PC-3 (cell line): ENCODE measurements around the gene CDK5R1. TPM values are rescaled to one million over a fixed set of nuclear protein-coding genes. Genes with fewer than 3 reads are reported as not detected.

Experiments used
- ATAC-seq: fragments of 200-7000 bp; cut with Tn5 transposase; 2 replicates; pipeline ENCODE4 v1.9.1; 2020; ENCODE audit warnings: mild to moderate bottlenecking, moderate library complexity
- BruUV-seq: library from RNA; stranded (reverse); fragments of 400-500 nt; replicated peaks from 2 replicates; lab custom pipeline; 2021; lab: Mats Ljungman, UMichigan
- CTCF ChIA-PET: fragments of 300-600 bp; sonication (Branson Sonifier 250); formaldehyde crosslinking; loops from one replicate; lab custom pipeline; 2022; ENCODE audit warnings: antibody characterized with exemption; lab: Charles Lee
- POLR2A ChIA-PET: fragments of 300-600 bp; sonication (Branson Sonifier 250); formaldehyde crosslinking; loops from one replicate; lab custom pipeline; 2022; ENCODE audit warnings: antibody characterized with exemption; ENCODE audit not compliant: unreplicated experiment; lab: Charles Lee
- DNase-seq: peaks from one replicate; pipeline ENCODE4 v3.0.0-alpha.2; 2015
- H2AFZ ChIP-seq: fragments of 300-600 bp; sonication (generic); 2 replicates; pipeline ENCODE4 v1.6.0; 2016; ENCODE audit warnings: antibody characterized with exemption, low read length
- H3F3A ChIP-seq: fragments of 300-600 bp; sonication (generic); one replicate; pipeline ENCODE4 v1.6.0; 2017; ENCODE audit warnings: antibody characterized with exemption, low read length, control low read depth, mild to moderate bottlenecking; ENCODE audit not compliant: unreplicated experiment
- H3K27ac ChIP-seq: fragments of 300-600 bp; sonication (generic); 2 replicates; pipeline ENCODE4 v1.5.1; 2016; ENCODE audit warnings: mild to moderate bottlenecking, low read length
- H3K27me3 ChIP-seq: fragments of 300-600 bp; sonication (generic); 2 replicates; pipeline ENCODE4 v1.6.1; 2016; ENCODE audit warnings: low read length, mixed read lengths
- H3K36me3 ChIP-seq: fragments of 300-600 bp; sonication (generic); 2 replicates; pipeline ENCODE4 v1.6.1; 2016; ENCODE audit warnings: low read depth, mixed run types, low read length, mixed read lengths
- H3K4me1 ChIP-seq: fragments of 300-600 bp; sonication (generic); 2 replicates; pipeline ENCODE4 v1.5.1; 2016; ENCODE audit warnings: low read length; ENCODE audit not compliant: insufficient read depth
- H3K4me2 ChIP-seq: fragments of 300-600 bp; sonication (generic); 2 replicates; pipeline ENCODE4 v1.6.0; 2016; ENCODE audit warnings: low read length
- H3K4me3 ChIP-seq: fragments of 300-600 bp; sonication (generic); 2 replicates; pipeline ENCODE4 v1.5.1; 2016; ENCODE audit warnings: mild to moderate bottlenecking, low read length, mixed read lengths
- H3K79me2 ChIP-seq: fragments of 300-600 bp; sonication (generic); 2 replicates; pipeline ENCODE4 v1.6.1; 2017; ENCODE audit warnings: low read length, mixed read lengths
- H3K9ac ChIP-seq: fragments of 300-600 bp; sonication (generic); 2 replicates; pipeline ENCODE4 v1.6.0; 2016; ENCODE audit warnings: mild to moderate bottlenecking, low read length
- H3K9me2 ChIP-seq: fragments of 300-600 bp; sonication (generic); replicated peaks from 2 replicates; pipeline ENCODE4 v1.6.1; 2016; ENCODE audit warnings: mixed run types, low read length, mixed read lengths
- H3K9me3 ChIP-seq: fragments of 300-600 bp; sonication (generic); 2 replicates; pipeline ENCODE4 v1.6.1; 2016; ENCODE audit warnings: low read length, mixed read lengths
- H4K20me1 ChIP-seq: fragments of 300-600 bp; sonication (generic); 2 replicates; pipeline ENCODE4 v1.6.1; 2016; ENCODE audit warnings: low read length, mixed read lengths
- CTCF ChIP-seq: fragments of 300-600 bp; sonication (generic); conservative IDR thresholded peaks from 2 replicates; pipeline ENCODE4 v1.5.1; 2017; ENCODE audit warnings: antibody characterized with exemption, low read depth, mild to moderate bottlenecking, low read length
- EZH2 ChIP-seq: fragments of 300-600 bp; sonication (generic); IDR thresholded peaks from one replicate; pipeline ENCODE4 v1.6.1; 2017; ENCODE audit warnings: antibody characterized with exemption, mild to moderate bottlenecking, low read length; ENCODE audit not compliant: unreplicated experiment
- EZH2phosphoT487 ChIP-seq: fragments of 300-600 bp; sonication (generic); IDR thresholded peaks from 2 replicates; pipeline ENCODE4 v1.6.1; 2018; ENCODE audit warnings: mild to moderate bottlenecking, antibody characterized with exemption, low read length, borderline replicate concordance
- intact Hi-C: fragments of 100-400 bp; cut with micrococcal nuclease; formaldehyde crosslinking; loops from 2 replicates; pipeline ENCODE4 v1.9.0; 2023
- total RNA-seq: library from RNA; depleted of rRNA; stranded (reverse); fragments of >200 nt; gene quantifications from 2 replicates; pipeline ENCODE4 v1.2.3, GENCODE V29; 2014

The CDK5R1 gene
- total RNA-seq, 1 experiment from 2014 or later, result 1.7 TPM

- Histone ChIP-seq H3F3A (no peaks in the 10 kb centered on the region), H3K9ac (no peak overlapping the region), H3K27me3 (no peaks in the 10 kb centered on the region), H3K9me3 (no peaks in the 10 kb centered on the region), H3K4me3 (no peak overlapping the region), H3K27ac (no peak overlapping the region), H3K9me2 (no peaks in the 10 kb centered on the region), H3K79me2 (no peaks in the 10 kb centered on the region), H3K36me3 (no peaks in the 10 kb centered on the region), H4K20me1 (no peaks in the 10 kb centered on the region), H2AFZ (no peak overlapping the region), H3K4me1 (peaks cover 22% of the 10 kb centered on the region), H3K4me2 (no peak overlapping the region)
- no TSS peak for BruUV-seq
- POLR2A ChIA-PET, result no interaction called here
- CTCF ChIA-PET, result no interaction called here
- intact Hi-C loops, result no loop called here
- ATAC-seq (no peak), DNase-seq (no peak)
- no peak for TF ChIP-seq EZH2
- TF ChIP-seq CTCF, result no peak
- TF ChIP-seq EZH2phosphoT487, result no peak
Measured at GRCh38 chr17:32502710-32503109, 15.9 kb downstream of the CDK5R1 start.

GRCh38 chr17:32503251-32504165, 16.7 kb downstream of the CDK5R1 start:
- no peaks in the 10 kb centered on the region for H3K79me2 ChIP-seq
- H3K27me3 ChIP-seq, result no peaks in the 10 kb centered on the region
- H3K9ac ChIP-seq, result no peak overlapping the region
- POLR2A ChIA-PET, result interaction anchor here (0.6 kb wide), 1 partner anchor 12 kb away, joined by 3 read pairs; no protein-coding TSS in a partner anchor
- H3F3A ChIP-seq, result no peaks in the 10 kb centered on the region
- no peak overlapping the region for H3K4me3 ChIP-seq
- ATAC-seq, result peak; percentile 40; the same call in 1 of the 2 replicates
- H3K9me2 ChIP-seq, result no peaks in the 10 kb centered on the region
- intact Hi-C loops, result no loop called here
- no peaks in the 10 kb centered on the region for H3K9me3 ChIP-seq
- no peaks in the 10 kb centered on the region for H4K20me1 ChIP-seq
- TF ChIP-seq EZH2phosphoT487, result no peak
- no peak overlapping the region for H3K4me2 ChIP-seq
- H2AFZ ChIP-seq, result no peak overlapping the region
- CTCF ChIA-PET, result no interaction called here
- H3K36me3 ChIP-seq, result no peaks in the 10 kb centered on the region
- peak; percentile 16 for DNase-seq
- no TSS peak for BruUV-seq
- peaks cover 21% of the 10 kb centered on the region for H3K4me1 ChIP-seq
- no peak overlapping the region for H3K27ac ChIP-seq

- no peak for DNase-seq
- POLR2A ChIA-PET, result no interaction called here
- peak; percentile 53; the same call in 1 of the 2 replicates for ATAC-seq
- Histone ChIP-seq H3K4me3 (no peak overlapping the region), H3K9me3 (no peaks in the 10 kb centered on the region), H3K9ac (no peak overlapping the region), H3K4me2 (no peak overlapping the region), H3K9me2 (no peaks in the 10 kb centered on the region), H2AFZ (no peak overlapping the region), H3K36me3 (no peaks in the 10 kb centered on the region), H4K20me1 (no peaks in the 10 kb centered on the region), H3K27me3 (no peaks in the 10 kb centered on the region), H3F3A (no peaks in the 10 kb centered on the region), H3K27ac (no peak overlapping the region), H3K4me1 (peaks cover 21% of the 10 kb centered on the region), H3K79me2 (no peaks in the 10 kb centered on the region)
- CTCF ChIA-PET, result no interaction called here
- BruUV-seq, result no TSS peak
- TF ChIP-seq EZH2phosphoT487 (no peak), EZH2 (no peak), CTCF (no peak)
- intact Hi-C loops, result no loop called here
Measured at GRCh38 chr17:32504166-32504990, 17.6 kb downstream of the CDK5R1 start.
